ENCODE results near the gene ABHD12. TPM values are rescaled to one million over a fixed set of nuclear protein-coding genes. Genes with fewer than 3 reads are reported as not detected.
A peak's percentile ranks its signal among the peaks of the same experiment; 100 is the strongest.

The ABHD12 gene
- total RNA-seq, 3 donors from 2014 or later = 26.9 to 67.7 (median 53.4) TPM

DNA sequence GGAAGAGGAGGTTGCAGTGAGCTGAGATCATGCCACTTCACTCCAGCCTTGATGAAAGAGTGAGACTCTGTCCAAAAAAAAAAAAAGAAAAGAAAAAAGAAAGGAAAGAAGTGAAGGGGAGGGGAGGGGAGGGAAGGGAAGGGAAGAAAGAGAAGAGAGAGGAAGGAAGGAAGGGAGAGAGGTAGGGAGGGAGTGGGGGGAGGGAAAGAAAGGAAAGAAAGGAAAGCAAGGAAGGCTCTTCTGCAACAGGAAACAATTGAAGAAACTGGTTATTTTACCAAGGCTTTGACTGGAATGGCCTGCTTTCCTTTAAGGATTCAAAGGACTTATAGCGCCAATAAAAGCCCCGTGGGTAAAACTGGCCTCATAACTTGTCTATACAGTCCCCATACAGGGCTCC is 64.6 kb downstream of the ABHD12 start:
- Histone ChIP-seq H3K4me3 (no peak overlapping the region), H3K9me3 (no peaks in the 10 kb centered on the region), H3K36me3 (no peaks in the 10 kb centered on the region), H3K27me3 (no peaks in the 10 kb centered on the region), H3K27ac (no peak overlapping the region), H3K4me1 (no peaks in the 10 kb centered on the region)
- no peak for DNase-seq (ENCODE audit: low spot score in 2 of 2)
- TF ChIP-seq, protein P1, sequence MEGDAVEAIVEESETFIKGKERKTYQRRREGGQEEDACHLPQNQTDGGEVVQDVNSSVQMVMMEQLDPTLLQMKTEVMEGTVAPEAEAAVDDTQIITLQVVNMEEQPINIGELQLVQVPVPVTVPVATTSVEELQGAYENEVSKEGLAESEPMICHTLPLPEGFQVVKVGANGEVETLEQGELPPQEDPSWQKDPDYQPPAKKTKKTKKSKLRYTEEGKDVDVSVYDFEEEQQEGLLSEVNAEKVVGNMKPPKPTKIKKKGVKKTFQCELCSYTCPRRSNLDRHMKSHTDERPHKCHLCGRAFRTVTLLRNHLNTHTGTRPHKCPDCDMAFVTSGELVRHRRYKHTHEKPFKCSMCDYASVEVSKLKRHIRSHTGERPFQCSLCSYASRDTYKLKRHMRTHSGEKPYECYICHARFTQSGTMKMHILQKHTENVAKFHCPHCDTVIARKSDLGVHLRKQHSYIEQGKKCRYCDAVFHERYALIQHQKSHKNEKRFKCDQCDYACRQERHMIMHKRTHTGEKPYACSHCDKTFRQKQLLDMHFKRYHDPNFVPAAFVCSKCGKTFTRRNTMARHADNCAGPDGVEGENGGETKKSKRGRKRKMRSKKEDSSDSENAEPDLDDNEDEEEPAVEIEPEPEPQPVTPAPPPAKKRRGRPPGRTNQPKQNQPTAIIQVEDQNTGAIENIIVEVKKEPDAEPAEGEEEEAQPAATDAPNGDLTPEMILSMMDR (IDR thresholded peaks at IDR 0.05) = no peak
- no peak for TF ChIP-seq POLR2A (IDR thresholded peaks at IDR 0.05)
- no peak for TF ChIP-seq POLR2AphosphoS5 (IDR thresholded peaks at IDR 0.05)
- intact Hi-C loops (cut with DNase I; ENCODE audit: low total_unique reads) = no loop called here

DNA sequence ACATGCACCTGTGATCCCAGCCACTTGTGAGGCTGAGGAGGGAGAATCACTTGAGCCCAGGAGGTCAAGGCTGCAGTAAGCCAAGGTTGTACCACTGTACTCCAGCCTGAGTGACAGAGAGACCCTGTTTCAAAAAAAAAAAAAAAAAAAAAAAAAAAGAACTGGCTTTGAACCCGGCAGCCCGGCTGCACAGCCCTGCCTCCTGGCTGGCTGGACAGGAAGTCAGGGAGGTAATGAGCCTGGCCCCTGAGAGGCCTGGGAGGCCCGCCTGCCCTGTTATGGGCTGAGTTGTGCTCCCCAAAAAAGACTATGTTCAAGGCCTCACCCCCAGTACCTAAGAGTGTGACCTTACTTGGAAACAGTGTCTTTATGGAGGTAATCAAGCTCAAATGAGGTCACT is 65.6 kb downstream of the ABHD12 start:
- TF ChIP-seq, protein P1 (IDR thresholded peaks at IDR 0.05) = no peak
- TF ChIP-seq POLR2AphosphoS5 (IDR thresholded peaks at IDR 0.05) (no peak), POLR2A (IDR thresholded peaks at IDR 0.05) (no peak)
- intact Hi-C loops (cut with DNase I; ENCODE audit: low total_unique reads) = no loop called here

DNA sequence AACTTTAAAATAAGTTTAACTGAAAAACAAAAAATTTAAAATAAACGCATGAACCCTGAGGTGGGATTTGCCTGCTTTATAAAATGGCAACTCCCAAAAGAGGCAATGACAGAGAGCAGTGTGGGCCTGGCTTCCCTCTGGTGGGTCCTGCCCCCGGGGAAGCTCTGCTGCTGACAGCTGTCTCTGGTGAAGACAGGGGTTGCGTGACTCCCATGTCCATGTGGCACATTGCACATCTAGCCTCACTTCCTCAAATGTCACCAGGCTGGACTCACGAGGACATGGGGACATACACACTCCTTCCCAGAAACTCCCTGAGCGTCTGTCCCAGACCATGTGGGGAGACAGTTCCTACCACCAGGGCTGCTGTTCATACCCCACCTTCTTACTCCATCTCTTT is 66.2 kb downstream of the ABHD12 start:
- Histone ChIP-seq H3K27me3 (no peaks in the 10 kb centered on the region), H3K36me3 (no peaks in the 10 kb centered on the region), H3K4me3 (no peak overlapping the region), H3K4me1 (no peaks in the 10 kb centered on the region), H3K9me3 (no peaks in the 10 kb centered on the region), H3K27ac (no peak overlapping the region)
- intact Hi-C loops (cut with DNase I; ENCODE audit: low total_unique reads) = no loop called here
- TF ChIP-seq, protein P1 (IDR thresholded peaks at IDR 0.05) = no peak
- no peak for TF ChIP-seq POLR2A (IDR thresholded peaks at IDR 0.05)
- TF ChIP-seq POLR2AphosphoS5 (IDR thresholded peaks at IDR 0.05) = peak in 1 of 3 donors; percentile 31
- DNase-seq (ENCODE audit: low spot score in 2 of 2) = no peak

More for the DNA sequence above, 65.6 kb downstream of the ABHD12 start:
- Histone ChIP-seq H3K4me1 (no peaks in the 10 kb centered on the region), H3K4me3 (no peak overlapping the region), H3K9me3 (no peaks in the 10 kb centered on the region), H3K27me3 (no peaks in the 10 kb centered on the region), H3K36me3 (no peaks in the 10 kb centered on the region), H3K27ac (no peak overlapping the region)
- DNase-seq (ENCODE audit: low spot score in 2 of 2) = no peak

DNA sequence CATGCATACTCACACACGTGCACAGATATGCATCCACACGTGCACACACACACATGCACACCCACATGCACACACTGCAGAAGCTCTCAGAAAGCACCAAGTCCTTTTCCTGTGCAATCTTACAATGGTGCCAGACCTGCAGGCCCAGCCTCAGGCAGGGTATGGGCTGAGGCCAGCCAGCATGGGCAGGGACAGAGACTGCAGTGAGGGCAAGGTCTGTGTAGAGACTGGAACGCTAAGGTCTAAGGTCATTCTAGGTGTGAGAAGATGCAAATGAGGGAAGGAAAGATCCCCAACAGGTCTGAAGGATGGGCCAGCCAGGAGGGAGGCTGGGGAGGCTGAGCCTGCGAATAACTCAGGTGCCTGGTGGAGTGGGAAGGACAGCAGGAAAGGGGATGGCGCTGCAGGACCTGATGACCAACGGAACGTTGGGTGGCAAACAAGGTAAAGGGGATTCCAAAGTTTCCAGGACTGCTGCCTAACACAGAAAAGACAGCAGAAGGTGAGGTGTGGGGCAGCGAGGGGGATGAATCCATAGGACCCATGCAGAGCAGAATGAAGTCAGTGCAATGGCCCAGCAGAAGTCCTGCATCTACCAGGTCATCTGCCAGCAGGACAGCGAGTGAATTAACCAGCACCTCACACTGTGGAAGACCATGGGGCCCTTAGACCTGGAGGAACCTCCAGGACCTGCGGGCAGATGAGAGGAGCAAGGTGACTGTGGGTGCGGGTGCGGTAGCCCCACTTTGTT is 67.0 kb downstream of the ABHD12 start:
- intact Hi-C loops (cut with DNase I; ENCODE audit: low total_unique reads) = no loop called here
- DNase-seq (ENCODE audit: low spot score in 2 of 2) = no peak
- Histone ChIP-seq H3K27me3 (no peaks in the 10 kb centered on the region), H3K9me3 (no peaks in the 10 kb centered on the region), H3K4me1 (no peaks in the 10 kb centered on the region), H3K27ac (no peak overlapping the region), H3K36me3 (no peaks in the 10 kb centered on the region), H3K4me3 (no peak overlapping the region)
- no peak for TF ChIP-seq POLR2A (IDR thresholded peaks at IDR 0.05)
- TF ChIP-seq POLR2AphosphoS5 (IDR thresholded peaks at IDR 0.05) = no peak
- TF ChIP-seq, protein P1 (IDR thresholded peaks at IDR 0.05) = no peak

DNA sequence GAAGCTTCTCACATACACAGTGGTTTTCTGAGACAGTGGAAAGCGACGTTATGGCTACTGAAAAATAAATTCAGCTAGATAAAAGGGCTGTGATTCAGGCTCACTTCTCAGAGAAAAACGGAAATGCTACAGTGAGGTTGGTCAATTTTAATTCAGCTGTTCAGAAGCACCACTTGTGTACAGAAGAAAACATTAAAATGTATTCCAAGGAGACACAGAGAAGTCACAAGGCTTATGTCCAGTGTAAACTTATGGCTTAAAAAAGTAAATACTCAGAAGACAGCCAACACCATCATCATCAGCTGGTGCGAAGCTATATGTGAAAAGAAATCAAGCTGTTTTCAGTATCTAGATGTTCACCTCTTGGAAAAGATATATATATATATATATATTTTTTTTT is 68.6 kb downstream of the ABHD12 start:
- Histone ChIP-seq H3K4me1 (no peaks in the 10 kb centered on the region), H3K4me3 (no peak overlapping the region)
- TF ChIP-seq POLR2AphosphoS5 (IDR thresholded peaks at IDR 0.05) (no peak), POLR2A (IDR thresholded peaks at IDR 0.05) (no peak)
- TF ChIP-seq, protein P1 (IDR thresholded peaks at IDR 0.05) = no peak

More for the DNA sequence above, 68.6 kb downstream of the ABHD12 start:
- no peaks in the 10 kb centered on the region for H3K27me3 ChIP-seq
- intact Hi-C loops (cut with DNase I; ENCODE audit: low total_unique reads) = no loop called here
- H3K27ac ChIP-seq = no peak overlapping the region
- DNase-seq (ENCODE audit: low spot score in 2 of 2) = no peak
- H3K36me3 ChIP-seq = no peaks in the 10 kb centered on the region
- no peaks in the 10 kb centered on the region for H3K9me3 ChIP-seq
